Mesenchymal stem cell (in vitro differentiated cells and primary cell): ENCODE measurements around the gene RAP2A.

Source experiments
- DNase-seq: peaks from one replicate; pipeline ENCODE4 v3.0.0-alpha.2; 2013
- H2AFZ ChIP-seq: one replicate; pipeline ENCODE4 v1.6.1; 2013; ENCODE audit warnings: low read depth, mild to moderate bottlenecking, control low read depth, inconsistent platforms, low read length, moderate library complexity
- H2AK5ac ChIP-seq: 2 replicates; pipeline ENCODE4 v1.6.1; 2013; ENCODE audit warnings: low read length, moderate library complexity, mild to moderate bottlenecking, inconsistent platforms; ENCODE audit not compliant: severe bottlenecking
- H2BK120ac ChIP-seq: one replicate; pipeline ENCODE4 v1.6.1; 2013; ENCODE audit warnings: low read depth, mild to moderate bottlenecking, inconsistent platforms, low read length, moderate library complexity
- H2BK12ac ChIP-seq, 2 experiments: one replicate each; pipeline ENCODE4 v1.6.1; 2013; ENCODE audit warnings: inconsistent platforms in 2 of 2, low read length in 2 of 2, mild to moderate bottlenecking in 2 of 2, moderate library complexity in 2 of 2, control low read depth in 1 of 2
- H2BK15ac ChIP-seq: one replicate; pipeline ENCODE4 v1.6.1; 2013; ENCODE audit warnings: mild to moderate bottlenecking, low read depth, inconsistent platforms; ENCODE audit not compliant: poor library complexity, severe bottlenecking
- H2BK5ac ChIP-seq: 2 replicates; pipeline ENCODE4 v1.6.1; 2013; ENCODE audit warnings: low read depth, mild to moderate bottlenecking, low read length, control low read depth, inconsistent platforms; ENCODE audit not compliant: poor library complexity, severe bottlenecking
- H3K14ac ChIP-seq, 2 experiments: one replicate each; pipeline ENCODE4 v1.6.1; 2013; ENCODE audit warnings: inconsistent platforms in 2 of 2, low read length in 2 of 2, control low read depth in 1 of 2, mild to moderate bottlenecking in 1 of 2, moderate library complexity in 1 of 2
- H3K18ac ChIP-seq, 2 experiments: one replicate each; pipeline ENCODE4 v1.6.1; 2013; ENCODE audit warnings: inconsistent platforms in 2 of 2, low read length in 2 of 2, control low read depth in 1 of 2, low read depth in 1 of 2, mild to moderate bottlenecking in 1 of 2
- H3K23ac ChIP-seq, 2 experiments: one replicate each; pipeline ENCODE4 v1.6.1; 2013; ENCODE audit warnings: inconsistent platforms in 2 of 2, low read length in 2 of 2, mild to moderate bottlenecking in 2 of 2, moderate library complexity in 2 of 2, control low read depth in 1 of 2
- H3K27ac ChIP-seq: 2 replicates; pipeline ENCODE4 v1.5.1; 2013; ENCODE audit warnings: mild to moderate bottlenecking, moderate library complexity, low read length, control low read depth, inconsistent platforms; ENCODE audit not compliant: poor library complexity, severe bottlenecking
- H3K27me3 ChIP-seq, 2 experiments: 2 replicates each; pipeline versions ENCODE4 v1.6.1 to v1.7.0; 2013; ENCODE audit warnings: low read length in 2 of 2, mild to moderate bottlenecking in 2 of 2, moderate library complexity in 2 of 2, control low read depth in 1 of 2, inconsistent platforms in 1 of 2; ENCODE audit not compliant: control insufficient read depth in 1 of 2, insufficient read depth in 1 of 2
- H3K36me3 ChIP-seq, 2 experiments: 2 replicates each; pipeline versions ENCODE4 v1.6.1 to v1.7.0; 2013; ENCODE audit warnings: low read length in 2 of 2, control low read depth in 1 of 2, inconsistent platforms in 1 of 2, low read depth in 1 of 2, mild to moderate bottlenecking in 1 of 2; ENCODE audit not compliant: insufficient read depth in 2 of 2, control insufficient read depth in 1 of 2
- H3K4ac ChIP-seq, 2 experiments: one replicate each; pipeline ENCODE4 v1.6.1; 2013; ENCODE audit warnings: inconsistent platforms in 2 of 2, low read length in 2 of 2, mild to moderate bottlenecking in 2 of 2, moderate library complexity in 2 of 2, control low read depth in 1 of 2, low read depth in 1 of 2
- H3K4me1 ChIP-seq: 2 replicates; pipeline ENCODE4 v1.6.1; 2013; ENCODE audit warnings: low read depth, low read length, control low read depth; ENCODE audit not compliant: control insufficient read depth, insufficient read depth
- H3K4me2 ChIP-seq: 2 replicates; pipeline ENCODE4 v1.6.1; 2013; ENCODE audit warnings: low read length, mild to moderate bottlenecking, inconsistent platforms; ENCODE audit not compliant: poor library complexity, severe bottlenecking
- H3K4me3 ChIP-seq, 2 experiments: 2 replicates each; pipeline versions ENCODE4 v1.5.1 to v1.7.0; 2013; ENCODE audit warnings: low read length in 2 of 2, mild to moderate bottlenecking in 2 of 2, control low read depth in 1 of 2, low read depth in 1 of 2; ENCODE audit not compliant: insufficient read depth in 1 of 2
- H3K79me1 ChIP-seq: replicated peaks from 2 replicates; pipeline ENCODE4 v1.6.1; 2013; ENCODE audit warnings: mild to moderate bottlenecking, control low read depth, low read length, inconsistent platforms; ENCODE audit not compliant: poor library complexity, severe bottlenecking
- H3K9ac ChIP-seq: 2 replicates; pipeline ENCODE4 v1.7.0; 2013; ENCODE audit warnings: mild to moderate bottlenecking, low read length, moderate library complexity
- H3K9me3 ChIP-seq: 2 replicates; pipeline ENCODE4 v1.7.0; 2013; ENCODE audit warnings: mild to moderate bottlenecking, low read length; ENCODE audit not compliant: control insufficient read depth
- H4K8ac ChIP-seq: one replicate; pipeline ENCODE4 v1.6.1; 2013; ENCODE audit warnings: inconsistent platforms, mild to moderate bottlenecking, low read length, moderate library complexity
- H4K91ac ChIP-seq: one replicate; pipeline ENCODE4 v1.6.1; 2013; ENCODE audit warnings: mild to moderate bottlenecking, low read length, inconsistent platforms
- WGBS: methylation state at CpG from one replicate; pipeline ENCODE4 v1.1.7; 2013; ENCODE audit warnings: mixed read lengths; 5-methylcytosine and 5-hydroxymethylcytosine counted together

RAP2A gene

DNA sequence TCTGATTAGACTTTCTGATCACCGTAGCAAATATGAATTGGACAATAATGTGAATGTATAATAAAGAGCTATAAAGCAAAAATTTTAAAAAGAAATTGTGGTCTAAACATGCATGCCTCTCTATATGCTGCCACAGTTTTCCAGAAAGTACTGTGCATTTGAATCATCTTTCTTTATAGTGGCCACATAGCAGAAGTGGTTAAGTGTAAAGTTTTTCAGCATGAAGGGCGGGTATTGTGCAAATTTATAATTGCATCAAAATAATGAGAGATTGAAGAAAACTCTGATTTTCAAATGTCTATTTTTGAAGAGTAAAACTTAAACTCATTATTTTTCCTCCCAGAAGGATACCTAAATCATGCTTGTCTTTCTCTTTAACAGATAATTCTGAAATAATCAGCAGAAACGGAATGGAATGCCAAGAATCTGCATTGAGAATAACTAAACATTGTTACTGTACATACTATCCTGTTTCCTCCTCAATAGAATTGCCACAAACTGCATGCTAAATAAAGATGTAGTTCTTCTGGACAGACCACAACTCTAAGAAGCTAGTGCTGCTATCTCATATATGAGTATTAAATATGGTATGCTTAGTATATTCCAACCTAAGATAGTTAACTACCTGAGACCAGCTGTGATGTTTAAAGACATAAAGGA lies 42.9 kb upstream of the RAP2A start:
- Histone ChIP-seq H3K27me3 (no peaks in the 10 kb centered on the region), H3K23ac (no peak overlapping the region), H3K4me1 (no peaks in the 10 kb centered on the region), H4K91ac (no peak overlapping the region), H3K14ac (no peak overlapping the region), H2BK120ac (no peak overlapping the region), H3K18ac (no peak overlapping the region), H2BK5ac (no peak overlapping the region), H2BK15ac (no peak overlapping the region), H3K79me1 (peaks cover 12% of the 10 kb centered on the region), H2AFZ (no peak overlapping the region), H3K4me2 (no peak overlapping the region), H3K36me3 (peaks cover 8 to 15% of the 10 kb centered on the region in 2 experiments), H3K4ac (no peak overlapping the region), H3K27ac (no peak overlapping the region), H3K9ac (no peak overlapping the region), H3K9me3 (no peaks in the 10 kb centered on the region), H2BK12ac (no peak overlapping the region), H3K4me3 (no peak overlapping the region), H2AK5ac (no peak overlapping the region), H4K8ac (no peak overlapping the region)
- 50% methylated on average over 2 of the region's 3 CpGs for WGBS
- peak; percentile 15 for DNase-seq

DNA sequence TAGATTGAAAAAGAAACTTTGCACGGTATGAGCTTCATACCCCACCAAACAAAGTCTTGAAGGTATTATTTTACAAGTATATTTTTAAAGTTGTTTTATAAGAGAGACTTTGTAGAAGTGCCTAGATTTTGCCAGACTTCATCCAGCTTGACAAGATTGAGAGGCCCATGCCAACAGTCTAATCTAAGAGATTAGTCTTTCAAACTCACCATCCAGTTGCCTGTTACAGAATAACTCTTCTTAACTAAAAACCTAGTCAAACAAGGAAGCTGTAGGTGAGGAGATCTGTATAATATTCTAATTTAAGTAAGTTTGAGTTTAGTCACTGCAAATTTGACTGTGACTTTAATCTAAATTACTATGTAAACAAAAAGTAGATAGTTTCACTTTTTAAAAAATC lies 41.9 kb upstream of the RAP2A start:
- peaks cover 12% of the 10 kb centered on the region for H3K79me1 ChIP-seq
- no peak overlapping the region for H3K9ac ChIP-seq
- H2BK15ac ChIP-seq = no peak overlapping the region
- no peak overlapping the region for H3K4me2 ChIP-seq
- H2AK5ac ChIP-seq = no peak overlapping the region
- no peak overlapping the region for H2AFZ ChIP-seq
- no peak overlapping the region for H2BK120ac ChIP-seq
- H3K18ac ChIP-seq = no peak overlapping the region
- no peak overlapping the region for H3K27ac ChIP-seq
- no peak overlapping the region for H4K8ac ChIP-seq
- no peak for DNase-seq
- H3K27me3 ChIP-seq = no peaks in the 10 kb centered on the region
- H3K4me1 ChIP-seq = no peaks in the 10 kb centered on the region
- H3K14ac ChIP-seq = no peak overlapping the region
- H4K91ac ChIP-seq = no peak overlapping the region
- no peak overlapping the region for H2BK12ac ChIP-seq
- no peak overlapping the region for H2BK5ac ChIP-seq
- no peaks in the 10 kb centered on the region for H3K9me3 ChIP-seq
- no peak overlapping the region for H3K4me3 ChIP-seq
- H3K36me3 ChIP-seq = peaks cover 8 to 15% of the 10 kb centered on the region in 2 experiments
- H3K4ac ChIP-seq = no peak overlapping the region
- no peak overlapping the region for H3K23ac ChIP-seq
- WGBS = no CpG with 5 or more reads among the region's 1 CpG

DNA sequence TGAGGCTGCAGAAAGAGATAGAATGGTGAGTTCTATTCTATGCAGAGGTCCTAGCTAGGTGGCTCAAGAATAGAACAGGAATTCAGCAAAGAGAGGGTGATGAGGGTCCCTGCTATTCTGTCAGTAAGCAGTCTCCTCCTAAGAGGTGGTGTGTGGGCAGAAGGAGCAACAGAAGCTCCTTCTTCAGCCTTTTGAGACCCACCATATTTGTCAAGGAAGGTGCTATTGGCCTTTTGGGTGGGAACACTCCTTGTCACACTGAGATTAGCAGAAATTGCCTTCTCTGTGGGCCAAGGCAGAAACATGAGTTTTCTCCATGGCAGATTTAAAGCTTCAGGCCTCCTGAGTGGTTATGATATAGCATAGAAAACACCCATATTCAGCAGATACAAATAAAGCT lies 39.4 kb upstream of the RAP2A start:
- Histone ChIP-seq H2AFZ (no peak overlapping the region), H2BK5ac (no peak overlapping the region), H3K79me1 (no peaks in the 10 kb centered on the region), H3K4me2 (no peak overlapping the region), H4K91ac (no peak overlapping the region), H2AK5ac (no peak overlapping the region), H3K9ac (no peak overlapping the region), H3K4me3 (no peak overlapping the region), H3K18ac (no peak overlapping the region), H3K36me3 (peaks cover 0 to 9% of the 10 kb centered on the region in 2 experiments), H3K4ac (peak overlapping the region in 1 of 2 experiments; percentile 49), H3K9me3 (no peaks in the 10 kb centered on the region), H2BK15ac (no peak overlapping the region), H3K14ac (no peak overlapping the region), H2BK12ac (no peak overlapping the region), H3K27ac (no peak overlapping the region), H3K4me1 (no peaks in the 10 kb centered on the region), H3K23ac (no peak overlapping the region), H4K8ac (no peak overlapping the region), H3K27me3 (no peaks in the 10 kb centered on the region), H2BK120ac (no peak overlapping the region)
- DNase-seq = no peak

DNA sequence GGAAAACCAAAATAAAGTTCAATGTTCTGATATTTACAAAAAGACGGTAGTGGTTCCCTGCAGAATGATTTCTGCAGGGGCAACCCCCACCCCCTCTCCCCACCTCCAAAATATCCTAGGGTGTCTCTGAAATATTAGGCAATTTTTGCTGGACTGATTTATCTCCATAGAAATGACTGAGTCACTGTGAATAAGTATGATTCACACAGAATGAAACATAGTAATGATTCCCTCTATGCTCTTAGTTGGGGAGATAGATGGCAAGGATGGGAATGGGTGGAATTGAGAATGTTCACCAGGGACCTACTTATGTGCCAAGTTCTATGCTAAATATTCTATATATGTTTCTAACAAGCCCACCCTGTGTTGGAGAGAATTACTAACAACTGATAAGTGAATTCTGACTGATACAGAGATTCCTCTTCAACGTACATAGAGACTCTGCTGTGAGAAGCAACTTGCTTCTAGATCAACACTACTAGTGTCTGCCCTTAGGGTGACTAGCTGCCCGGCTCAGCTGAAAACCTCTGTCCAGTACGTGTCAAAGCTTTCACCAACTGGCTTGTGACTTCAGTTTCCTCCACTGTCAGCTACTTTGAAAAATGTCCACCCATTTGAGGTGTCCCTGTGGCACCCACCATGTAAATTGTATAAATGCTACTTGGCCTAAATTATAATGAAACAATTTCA lies 38.4 kb upstream of the RAP2A start:
- H3K23ac ChIP-seq = no peak overlapping the region

More for the DNA sequence above, 38.4 kb upstream of the RAP2A start:
- Histone ChIP-seq H2BK120ac (no peak overlapping the region), H3K18ac (no peak overlapping the region), H3K27ac (no peak overlapping the region), H2BK12ac (no peak overlapping the region), H3K4ac (no peak overlapping the region), H3K27me3 (no peaks in the 10 kb centered on the region), H3K4me1 (no peaks in the 10 kb centered on the region), H3K9me3 (no peaks in the 10 kb centered on the region), H3K4me3 (no peak overlapping the region), H3K36me3 (peaks cover 0 to 9% of the 10 kb centered on the region in 2 experiments), H2AK5ac (no peak overlapping the region), H3K4me2 (no peak overlapping the region), H3K14ac (no peak overlapping the region), H2BK15ac (no peak overlapping the region), H4K91ac (no peak overlapping the region), H2BK5ac (no peak overlapping the region), H4K8ac (no peak overlapping the region), H2AFZ (no peak overlapping the region), H3K79me1 (no peaks in the 10 kb centered on the region), H3K9ac (peak overlapping the region; percentile 12)
- peak; percentile 15 for DNase-seq
- 91% methylated on average over 3 of the region's 4 CpGs for WGBS
